ENCODE measurements around the gene TEAD1.

GRCh38 chr11:12906501-12906900, 232.3 kb downstream of the TEAD1 start:
- TF ChIP-seq POLR2A (IDR thresholded peaks at IDR 0.05): no peak
- TF ChIP-seq POLR2AphosphoS5 (IDR thresholded peaks at IDR 0.05): no peak
